IMR-90 (cell line): Measurements from ENCODE around the gene TENM4. TPM values are rescaled to one million over a fixed set of nuclear protein-coding genes. Genes with fewer than 3 reads are reported as not detected.

Experiments used
- ATAC-seq: fragments of 200-7000 bp; cut with Tn5 transposase; 2 replicates; pipeline ENCODE4 v1.9.1; 2020; ENCODE audit warnings: low read depth, mild to moderate bottlenecking, moderate library complexity
- BruUV-seq: library from RNA; stranded (reverse); fragments of 400-500 nt; replicated peaks from 2 replicates; lab custom pipeline; 2021; lab: Mats Ljungman, UMichigan
- CTCF ChIA-PET: fragments of 300-600 bp; formaldehyde crosslinking; extraction: SDS; loops from one replicate; lab custom pipeline; 2021; ENCODE audit warnings: antibody characterized with exemption; lab: Yijun Ruan, JAX
- POLR2A ChIA-PET: fragments of 300-600 bp; sonication (Branson Sonifier 250); formaldehyde crosslinking; loops from one replicate; lab custom pipeline; 2022; ENCODE audit warnings: antibody characterized with exemption; ENCODE audit not compliant: unreplicated experiment; lab: Charles Lee
- DNase-seq: peaks from one replicate; pipeline ENCODE4 v3.0.0; 2013
- H2AFZ ChIP-seq: replicated peaks from 2 replicates; pipeline ENCODE3; 2013; ENCODE audit warnings: low read length, mild to moderate bottlenecking; ENCODE audit not compliant: poor library complexity
- H2AK5ac ChIP-seq: 2 replicates; pipeline ENCODE4 v1.6.1; 2013; ENCODE audit warnings: low read depth, low read length, inconsistent platforms
- H2AK9ac ChIP-seq: replicated peaks from 2 replicates; pipeline ENCODE3; 2013; ENCODE audit warnings: mild to moderate bottlenecking, low read depth, low read length, moderate library complexity; ENCODE audit not compliant: poor library complexity
- H2BK120ac ChIP-seq: 2 replicates; pipeline ENCODE4 v1.6.1; 2013; ENCODE audit warnings: low read depth, low read length, inconsistent platforms
- H2BK15ac ChIP-seq: 3 replicates; pipeline ENCODE4 v1.6.1; 2013; ENCODE audit warnings: low read depth, low read length, inconsistent platforms
- H2BK20ac ChIP-seq: 2 replicates; pipeline ENCODE4 v1.6.1; 2013; ENCODE audit warnings: low read depth, mild to moderate bottlenecking, inconsistent platforms, low read length, moderate library complexity
- H2BK5ac ChIP-seq: 2 replicates; pipeline ENCODE4 v1.6.1; 2013; ENCODE audit warnings: mild to moderate bottlenecking, low read depth, low read length, inconsistent platforms; ENCODE audit not compliant: poor library complexity, severe bottlenecking
- H3K14ac ChIP-seq: replicated peaks from 2 replicates; pipeline ENCODE4 v1.6.1; 2013; ENCODE audit warnings: low read depth, low read length, inconsistent platforms
- H3K18ac ChIP-seq: 2 replicates; pipeline ENCODE4 v1.6.1; 2013; ENCODE audit warnings: low read depth, low read length, control low read depth
- H3K23ac ChIP-seq: 2 replicates; pipeline ENCODE4 v1.6.1; 2013; ENCODE audit warnings: low read depth, low read length, inconsistent platforms
- H3K27ac ChIP-seq: 2 replicates; pipeline ENCODE4 v1.5.1; 2013; ENCODE audit warnings: mild to moderate bottlenecking, control low read depth, low read length; ENCODE audit not compliant: insufficient read depth
- H3K27me3 ChIP-seq: 2 replicates; pipeline ENCODE4 v1.6.1; 2013; ENCODE audit warnings: low read length; ENCODE audit not compliant: control insufficient read depth, insufficient read depth
- H3K36me3 ChIP-seq: 2 replicates; pipeline ENCODE4 v1.6.1; 2013; ENCODE audit warnings: low read length, mixed read lengths; ENCODE audit not compliant: control insufficient read depth, insufficient read depth
- H3K4ac ChIP-seq: 2 replicates; pipeline ENCODE4 v1.6.1; 2013; ENCODE audit warnings: low read depth, low read length, inconsistent platforms
- H3K4me1 ChIP-seq: 2 replicates; pipeline ENCODE4 v1.6.1; 2013; ENCODE audit warnings: low read length, mixed read lengths; ENCODE audit not compliant: control insufficient read depth, insufficient read depth
- H3K4me2 ChIP-seq: 2 replicates; pipeline ENCODE4 v1.6.1; 2013; ENCODE audit warnings: low read depth, mild to moderate bottlenecking, control low read depth, low read length, moderate library complexity
- H3K4me3 ChIP-seq: 2 replicates; pipeline ENCODE4 v1.5.1; 2013; ENCODE audit warnings: low read depth, mild to moderate bottlenecking, control low read depth, low read length, moderate library complexity; ENCODE audit not compliant: insufficient read depth
- H3K56ac ChIP-seq: 2 replicates; pipeline ENCODE4 v1.6.1; 2013; ENCODE audit warnings: low read length, inconsistent platforms; ENCODE audit not compliant: insufficient read depth; ENCODE audit errors: extremely low read depth
- H3K79me1 ChIP-seq, 2 experiments: 2 replicates each; pipeline ENCODE4 v1.6.1; 2013; ENCODE audit warnings: low read length in 2 of 2, inconsistent platforms in 1 of 2, low read depth in 1 of 2
- H3K9ac ChIP-seq: 2 replicates; pipeline ENCODE4 v1.6.1; 2013; ENCODE audit warnings: low read depth, low read length, control low read depth
- H3K9me1 ChIP-seq: 2 replicates; pipeline ENCODE4 v1.6.1; 2013; ENCODE audit warnings: low read length, inconsistent platforms; ENCODE audit not compliant: insufficient read depth
- H3K9me3 ChIP-seq: 2 replicates; pipeline ENCODE4 v1.6.1; 2013; ENCODE audit warnings: low read length; ENCODE audit not compliant: control insufficient read depth, insufficient read depth
- H4K20me1 ChIP-seq: 2 replicates; pipeline ENCODE4 v1.6.1; 2013; ENCODE audit warnings: low read length, inconsistent platforms; ENCODE audit not compliant: insufficient read depth
- H4K5ac ChIP-seq: 2 replicates; pipeline ENCODE4 v1.6.1; 2013; ENCODE audit warnings: mild to moderate bottlenecking, low read depth, low read length, control low read depth
- H4K8ac ChIP-seq, 2 experiments: 2 replicates each; pipeline ENCODE4 v1.6.1; 2013; ENCODE audit warnings: low read depth in 2 of 2, low read length in 2 of 2, control low read depth in 1 of 2, inconsistent platforms in 1 of 2
- H4K91ac ChIP-seq: 2 replicates; pipeline ENCODE4 v1.6.1; 2013; ENCODE audit warnings: low read depth, low read length, inconsistent platforms; ENCODE audit not compliant: insufficient read depth
- MXI1 ChIP-seq: IDR thresholded peaks from 2 replicates; pipeline ENCODE4 v1.6.1; 2012; ENCODE audit warnings: low read depth, mild to moderate bottlenecking, low read length, moderate library complexity, borderline replicate concordance
- SMC3 ChIP-seq: fragments of 150-350 bp; IDR thresholded peaks from 2 replicates; pipeline ENCODE4 v1.6.1; 2016; ENCODE audit warnings: low read depth, mild to moderate bottlenecking, antibody characterized with exemption, low read length, moderate library complexity
- USF2 ChIP-seq: fragments of 150-350 bp; IDR thresholded peaks from 2 replicates; pipeline ENCODE4 v1.6.1; 2017; ENCODE audit warnings: mild to moderate bottlenecking, antibody characterized with exemption, low read length, low read depth
- WGBS, 2 experiments: methylation state at CpG; one replicate each; pipeline versions ENCODE4 v1.1.5 to v1.1.7; 2013; ENCODE audit warnings: missing lambda C conversion rate in 2 of 2; ENCODE audit not compliant: insufficient read length in 1 of 2; ENCODE audit errors: extremely low coverage in 2 of 2; 5-methylcytosine and 5-hydroxymethylcytosine counted together
- dilution Hi-C: fragments of 300-500 bp; cut with HindIII; formaldehyde crosslinking; loops from one replicate; pipeline ENCODE4 v1.14.3; 2018; ENCODE audit warnings: low sequenced_read_pairs; ENCODE audit not compliant: unreplicated experiment
- in situ Hi-C: fragments of 300-500 bp; cut with MboI; formaldehyde crosslinking; loops from 3 replicates; pipeline ENCODE4 v1.14.3; 2019; ENCODE audit warnings: low sequenced_read_pairs, inconsistent platforms, mixed read lengths
- intact Hi-C: fragments of 100-400 bp; cut with micrococcal nuclease; formaldehyde crosslinking; loops from 2 replicates; pipeline ENCODE4 v1.10.0; 2022
- polyA plus RNA-seq, 3 experiments: library from polyadenylated mRNA; depleted of rRNA; stranded (reverse); fragments of >200 nt; gene quantifications; 2 replicates each; pipeline ENCODE4 v1.2.3, GENCODE V29; 2012; ENCODE audit warnings: low replicate concordance in 1 of 3
- total RNA-seq: library from RNA; depleted of rRNA; stranded (reverse); fragments of >200 nt; gene quantifications from 2 replicates; pipeline ENCODE4 v1.2.3, GENCODE V29; 2012
- TF ChIP-seq, protein P1 (sequence below): conservative IDR thresholded peaks from 2 replicates; pipeline ENCODE4 v1.5.1; 2012; ENCODE audit warnings: mild to moderate bottlenecking, low read depth, low read length, improper control_type of control experiment
- TF ChIP-seq, protein P2 (sequence below): fragments of 150-350 bp; IDR thresholded peaks from 2 replicates; pipeline ENCODE4 v1.6.1; 2016; ENCODE audit warnings: low read depth, mild to moderate bottlenecking, low read length, moderate library complexity, borderline replicate concordance

Gene TENM4
- total and polyA plus RNA-seq, 2 of the 4 experiments (the other 2 are of a cell fraction): 7.4 to 9.0 TPM

- in situ Hi-C loops: no loop called here
- BruUV-seq: no TSS peak
- peak overlapping the region; percentile 95 for H2AK5ac ChIP-seq
- H3K9ac ChIP-seq: no peak overlapping the region; the same call in 1 of the 2 replicates
- peaks cover 3% of the 10 kb centered on the region; the same call in 1 of the 2 replicates for H4K20me1 ChIP-seq
- peak; percentile 56 for ATAC-seq
- H3K36me3 ChIP-seq: no peaks in the 10 kb centered on the region
- peak overlapping the region; percentile 82 for H3K27ac ChIP-seq
- H2BK5ac ChIP-seq: peak overlapping the region; percentile 91
- H2AK9ac ChIP-seq: peak overlapping the region; percentile 47
- H3K79me1 ChIP-seq: peaks cover 7 to 56% of the 10 kb centered on the region in 2 experiments; a peak in 3 of 4 replicates
- H3K4me1 ChIP-seq: peaks cover 24% of the 10 kb centered on the region
- H3K9me3 ChIP-seq: no peaks in the 10 kb centered on the region
- peak overlapping the region; percentile 11; the same call in 1 of the 2 replicates for H4K5ac ChIP-seq
- peak overlapping the region; percentile 90 for H3K14ac ChIP-seq
- peak overlapping the region; percentile 82 for H2AFZ ChIP-seq
- intact Hi-C loops: loop anchor here (5.0 kb wide), 1 partner anchor 62 kb away; no protein-coding TSS in a partner anchor
- TF ChIP-seq USF2 (no peak), MXI1 (0 out of 2 replicates have a peak, but pooled peaks have one; percentile 26), SMC3 (0 out of 2 replicates have a peak, but pooled peaks have one; percentile 3)
- TF ChIP-seq, protein P1, sequence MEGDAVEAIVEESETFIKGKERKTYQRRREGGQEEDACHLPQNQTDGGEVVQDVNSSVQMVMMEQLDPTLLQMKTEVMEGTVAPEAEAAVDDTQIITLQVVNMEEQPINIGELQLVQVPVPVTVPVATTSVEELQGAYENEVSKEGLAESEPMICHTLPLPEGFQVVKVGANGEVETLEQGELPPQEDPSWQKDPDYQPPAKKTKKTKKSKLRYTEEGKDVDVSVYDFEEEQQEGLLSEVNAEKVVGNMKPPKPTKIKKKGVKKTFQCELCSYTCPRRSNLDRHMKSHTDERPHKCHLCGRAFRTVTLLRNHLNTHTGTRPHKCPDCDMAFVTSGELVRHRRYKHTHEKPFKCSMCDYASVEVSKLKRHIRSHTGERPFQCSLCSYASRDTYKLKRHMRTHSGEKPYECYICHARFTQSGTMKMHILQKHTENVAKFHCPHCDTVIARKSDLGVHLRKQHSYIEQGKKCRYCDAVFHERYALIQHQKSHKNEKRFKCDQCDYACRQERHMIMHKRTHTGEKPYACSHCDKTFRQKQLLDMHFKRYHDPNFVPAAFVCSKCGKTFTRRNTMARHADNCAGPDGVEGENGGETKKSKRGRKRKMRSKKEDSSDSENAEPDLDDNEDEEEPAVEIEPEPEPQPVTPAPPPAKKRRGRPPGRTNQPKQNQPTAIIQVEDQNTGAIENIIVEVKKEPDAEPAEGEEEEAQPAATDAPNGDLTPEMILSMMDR: no peak
- TF ChIP-seq, protein P2, sequence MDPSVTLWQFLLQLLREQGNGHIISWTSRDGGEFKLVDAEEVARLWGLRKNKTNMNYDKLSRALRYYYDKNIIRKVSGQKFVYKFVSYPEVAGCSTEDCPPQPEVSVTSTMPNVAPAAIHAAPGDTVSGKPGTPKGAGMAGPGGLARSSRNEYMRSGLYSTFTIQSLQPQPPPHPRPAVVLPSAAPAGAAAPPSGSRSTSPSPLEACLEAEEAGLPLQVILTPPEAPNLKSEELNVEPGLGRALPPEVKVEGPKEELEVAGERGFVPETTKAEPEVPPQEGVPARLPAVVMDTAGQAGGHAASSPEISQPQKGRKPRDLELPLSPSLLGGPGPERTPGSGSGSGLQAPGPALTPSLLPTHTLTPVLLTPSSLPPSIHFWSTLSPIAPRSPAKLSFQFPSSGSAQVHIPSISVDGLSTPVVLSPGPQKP: no peak
- ChIA-PET POLR2A (no interaction called here), CTCF (interaction anchor here (1.1 to 1.8 kb wide), 2 partner anchors 14 to 25 kb away, joined by 4 to 6 read pairs; no protein-coding TSS in a partner anchor)
- peak overlapping the region; percentile 17 to 91 for H4K8ac ChIP-seq
- H3K4ac ChIP-seq: peak overlapping the region; percentile 84
- H3K18ac ChIP-seq: peak overlapping the region; percentile 45
- H3K4me3 ChIP-seq: no peak overlapping the region
- no peaks in the 10 kb centered on the region for H3K27me3 ChIP-seq
- peak overlapping the region; percentile 90 for H4K91ac ChIP-seq
- peak; percentile 81 for DNase-seq
- H2BK120ac ChIP-seq: peak overlapping the region; percentile 93
- peak overlapping the region; percentile 92 for H3K23ac ChIP-seq
- H3K56ac ChIP-seq: peak overlapping the region; percentile 73
- 5% methylated on average over 4 of the region's 8 CpGs; no CpG with 5 or more reads in 1 of the 2 experiments for WGBS, 2 experiments
- H3K4me2 ChIP-seq: peak overlapping the region; percentile 65
- peaks cover 25% of the 10 kb centered on the region for H3K9me1 ChIP-seq
- H2BK20ac ChIP-seq: peak overlapping the region; percentile 96
- H2BK15ac ChIP-seq: peak overlapping the region; percentile 96; the same call in 2 of the 3 replicates
- dilution Hi-C loops: no loop called here
Measured at GRCh38 chr11:79414644-79415317, 26.0 kb downstream of the TENM4 start.
